ENCODE results near the gene GGNBP2.

Gene GGNBP2

GRCh38 chr17:36535669-36536081, 9.0 kb upstream of the GGNBP2 start:
- peaks cover 35% of the 10 kb centered on the region for H3K79me1 ChIP-seq (replicated peaks; ENCODE audit: low read length, poor library complexity, severe bottlenecking)
- peak overlapping the region; percentile 99 for H3K9ac ChIP-seq (ENCODE audit: low read length)
- H2BK12ac ChIP-seq (ENCODE audit: low read length in 2 of 2): no peak overlapping the region
- H3K36me3 ChIP-seq (ENCODE audit: control insufficient read depth in 1 of 2, insufficient read depth in 2 of 2, low read depth in 1 of 2, low read length in 2 of 2): peaks cover 11 to 57% of the 10 kb centered on the region in 2 experiments
- H2BK120ac ChIP-seq (ENCODE audit: low read depth, low read length): no peak overlapping the region
- no peak overlapping the region for H4K8ac ChIP-seq (ENCODE audit: low read length)
- peak overlapping the region; percentile 77 for H3K27ac ChIP-seq (ENCODE audit: low read length, poor library complexity, severe bottlenecking)
- H3K23ac ChIP-seq (ENCODE audit: low read length in 2 of 2): no peak overlapping the region
- no peak overlapping the region for H2BK5ac ChIP-seq (ENCODE audit: low read depth, low read length, poor library complexity, severe bottlenecking)
- no peak overlapping the region for H4K91ac ChIP-seq (ENCODE audit: low read length)
- no peak overlapping the region for H3K18ac ChIP-seq (ENCODE audit: low read depth in 1 of 2, low read length in 2 of 2)
- H3K9me3 ChIP-seq (ENCODE audit: control insufficient read depth, low read length): no peaks in the 10 kb centered on the region
- DNase-seq: no peak
- peak overlapping the region; percentile 61 for H2AK5ac ChIP-seq (ENCODE audit: low read length, severe bottlenecking)
- peak overlapping the region; percentile 97 for H3K4me2 ChIP-seq (ENCODE audit: low read length, poor library complexity, severe bottlenecking)
- no peak overlapping the region for H3K14ac ChIP-seq (ENCODE audit: low read length in 2 of 2)
- peak overlapping the region; percentile 76 to 96 for H3K4me3 ChIP-seq (ENCODE audit: insufficient read depth in 1 of 2, low read depth in 1 of 2, low read length in 2 of 2)
- H3K4me1 ChIP-seq (ENCODE audit: control insufficient read depth, insufficient read depth, low read depth, low read length): peaks cover 6% of the 10 kb centered on the region
- H2BK15ac ChIP-seq (ENCODE audit: low read depth, poor library complexity, severe bottlenecking): no peak overlapping the region
- 3% methylated on average over 8 of the region's 15 CpGs for WGBS
- H3K4ac ChIP-seq (ENCODE audit: low read depth in 1 of 2, low read length in 2 of 2): peak overlapping the region in 1 of 2 experiments; percentile 63
- H2AFZ ChIP-seq (ENCODE audit: low read depth, low read length): no peak overlapping the region
- no peaks in the 10 kb centered on the region for H3K27me3 ChIP-seq (ENCODE audit: control insufficient read depth in 1 of 2, insufficient read depth in 1 of 2, low read length in 2 of 2)

GRCh38 chr17:36540696-36541095, 4.0 kb upstream of the GGNBP2 start:
- no peak for DNase-seq
- Histone ChIP-seq H2AK5ac (ENCODE audit: low read length, severe bottlenecking) (no peak overlapping the region), H3K18ac (ENCODE audit: low read depth in 1 of 2, low read length in 2 of 2) (no peak overlapping the region), H3K36me3 (ENCODE audit: control insufficient read depth in 1 of 2, insufficient read depth in 2 of 2, low read depth in 1 of 2, low read length in 2 of 2) (peaks cover 0 to 38% of the 10 kb centered on the region in 2 experiments), H3K4me2 (ENCODE audit: low read length, poor library complexity, severe bottlenecking) (no peak overlapping the region), H3K27me3 (ENCODE audit: control insufficient read depth in 1 of 2, insufficient read depth in 1 of 2, low read length in 2 of 2) (no peaks in the 10 kb centered on the region), H2AFZ (ENCODE audit: low read depth, low read length) (no peak overlapping the region), H3K4me3 (ENCODE audit: insufficient read depth in 1 of 2, low read depth in 1 of 2, low read length in 2 of 2) (no peak overlapping the region), H2BK120ac (ENCODE audit: low read depth, low read length) (no peak overlapping the region), H3K27ac (ENCODE audit: low read length, poor library complexity, severe bottlenecking) (no peak overlapping the region), H3K4ac (ENCODE audit: low read depth in 1 of 2, low read length in 2 of 2) (no peak overlapping the region), H3K79me1 (replicated peaks; ENCODE audit: low read length, poor library complexity, severe bottlenecking) (peaks cover 16% of the 10 kb centered on the region), H4K91ac (ENCODE audit: low read length) (no peak overlapping the region), H3K23ac (ENCODE audit: low read length in 2 of 2) (no peak overlapping the region), H3K14ac (ENCODE audit: low read length in 2 of 2) (no peak overlapping the region), H2BK5ac (ENCODE audit: low read depth, low read length, poor library complexity, severe bottlenecking) (no peak overlapping the region), H2BK15ac (ENCODE audit: low read depth, poor library complexity, severe bottlenecking) (no peak overlapping the region), H3K9me3 (ENCODE audit: control insufficient read depth, low read length) (no peaks in the 10 kb centered on the region), H4K8ac (ENCODE audit: low read length) (no peak overlapping the region), H2BK12ac (ENCODE audit: low read length in 2 of 2) (no peak overlapping the region), H3K4me1 (ENCODE audit: control insufficient read depth, insufficient read depth, low read depth, low read length) (no peaks in the 10 kb centered on the region), H3K9ac (ENCODE audit: low read length) (no peak overlapping the region)
- 100% methylated on average over 3 of the region's 3 CpGs for WGBS

GRCh38 chr17:36542755-36543154, 2.0 kb upstream of the GGNBP2 start:
- Histone ChIP-seq H3K18ac (ENCODE audit: low read depth in 1 of 2, low read length in 2 of 2) (no peak overlapping the region), H3K23ac (ENCODE audit: low read length in 2 of 2) (no peak overlapping the region), H3K27ac (ENCODE audit: low read length, poor library complexity, severe bottlenecking) (no peak overlapping the region), H3K4ac (ENCODE audit: low read depth in 1 of 2, low read length in 2 of 2) (no peak overlapping the region), H3K9me3 (ENCODE audit: control insufficient read depth, low read length) (no peaks in the 10 kb centered on the region), H4K91ac (ENCODE audit: low read length) (no peak overlapping the region), H2BK5ac (ENCODE audit: low read depth, low read length, poor library complexity, severe bottlenecking) (no peak overlapping the region), H3K27me3 (ENCODE audit: control insufficient read depth in 1 of 2, insufficient read depth in 1 of 2, low read length in 2 of 2) (no peaks in the 10 kb centered on the region), H3K36me3 (ENCODE audit: control insufficient read depth in 1 of 2, insufficient read depth in 2 of 2, low read depth in 1 of 2, low read length in 2 of 2) (peaks cover 0 to 33% of the 10 kb centered on the region in 2 experiments), H2BK15ac (ENCODE audit: low read depth, poor library complexity, severe bottlenecking) (no peak overlapping the region), H3K4me1 (ENCODE audit: control insufficient read depth, insufficient read depth, low read depth, low read length) (no peaks in the 10 kb centered on the region), H3K9ac (ENCODE audit: low read length) (no peak overlapping the region), H3K4me2 (ENCODE audit: low read length, poor library complexity, severe bottlenecking) (no peak overlapping the region), H2BK12ac (ENCODE audit: low read length in 2 of 2) (no peak overlapping the region), H4K8ac (ENCODE audit: low read length) (no peak overlapping the region), H3K14ac (ENCODE audit: low read length in 2 of 2) (no peak overlapping the region), H3K4me3 (ENCODE audit: insufficient read depth in 1 of 2, low read depth in 1 of 2, low read length in 2 of 2) (no peak overlapping the region), H2AK5ac (ENCODE audit: low read length, severe bottlenecking) (no peak overlapping the region), H2BK120ac (ENCODE audit: low read depth, low read length) (no peak overlapping the region), H3K79me1 (replicated peaks; ENCODE audit: low read length, poor library complexity, severe bottlenecking) (peaks cover 7% of the 10 kb centered on the region), H2AFZ (ENCODE audit: low read depth, low read length) (no peak overlapping the region)
- no peak for DNase-seq
- 97% methylated on average over 15 of the region's 15 CpGs for WGBS

- peak overlapping the region; percentile 79 to 87 for H3K4me3 ChIP-seq (ENCODE audit: insufficient read depth in 1 of 2, low read depth in 1 of 2, low read length in 2 of 2)
- peaks cover 3% of the 10 kb centered on the region for H3K4me1 ChIP-seq (ENCODE audit: control insufficient read depth, insufficient read depth, low read depth, low read length)
- peaks cover 5% of the 10 kb centered on the region for H3K79me1 ChIP-seq (replicated peaks; ENCODE audit: low read length, poor library complexity, severe bottlenecking)
- no peak overlapping the region for H3K23ac ChIP-seq (ENCODE audit: low read length in 2 of 2)
- H2BK12ac ChIP-seq (ENCODE audit: low read length in 2 of 2): no peak overlapping the region
- peak overlapping the region; percentile 94 for H3K18ac ChIP-seq (ENCODE audit: low read depth in 1 of 2, low read length in 2 of 2)
- no peak overlapping the region for H4K8ac ChIP-seq (ENCODE audit: low read length)
- H3K4ac ChIP-seq (ENCODE audit: low read depth in 1 of 2, low read length in 2 of 2): peak overlapping the region; percentile 26 to 97
- H3K9me3 ChIP-seq (ENCODE audit: control insufficient read depth, low read length): no peaks in the 10 kb centered on the region
- no peak overlapping the region for H2BK120ac ChIP-seq (ENCODE audit: low read depth, low read length)
- H2AFZ ChIP-seq (ENCODE audit: low read depth, low read length): no peak overlapping the region
- peaks cover 0 to 25% of the 10 kb centered on the region in 2 experiments for H3K36me3 ChIP-seq (ENCODE audit: control insufficient read depth in 1 of 2, insufficient read depth in 2 of 2, low read depth in 1 of 2, low read length in 2 of 2)
- WGBS: 1% methylated on average over 10 of the region's 10 CpGs
- peak overlapping the region; percentile 99 for H3K9ac ChIP-seq (ENCODE audit: low read length)
- H3K27ac ChIP-seq (ENCODE audit: low read length, poor library complexity, severe bottlenecking): peak overlapping the region; percentile 96
- peak; percentile 78 for DNase-seq
- no peak overlapping the region for H2BK15ac ChIP-seq (ENCODE audit: low read depth, poor library complexity, severe bottlenecking)
- no peak overlapping the region for H2BK5ac ChIP-seq (ENCODE audit: low read depth, low read length, poor library complexity, severe bottlenecking)
- H3K4me2 ChIP-seq (ENCODE audit: low read length, poor library complexity, severe bottlenecking): peak overlapping the region; percentile 70
- peak overlapping the region in 1 of 2 experiments; percentile 76 for H3K14ac ChIP-seq (ENCODE audit: low read length in 2 of 2)
- peak overlapping the region; percentile 92 for H4K91ac ChIP-seq (ENCODE audit: low read length)
- H2AK5ac ChIP-seq (ENCODE audit: low read length, severe bottlenecking): no peak overlapping the region
- no peaks in the 10 kb centered on the region for H3K27me3 ChIP-seq (ENCODE audit: control insufficient read depth in 1 of 2, insufficient read depth in 1 of 2, low read length in 2 of 2)
Measured at GRCh38 chr17:36544044-36544306, 744 bp upstream of the GGNBP2 start.

Measured in mesenchymal stem cell (in vitro differentiated cells and primary cell).